Measurements from ENCODE around the gene TMC6.
"Not testable (repeated sequence)": the region's sequence is repeated elsewhere in the genome, so short reads cannot be mapped to it uniquely, and the experiment has no call there.

Gene TMC6

GRCh38 chr17:78122931-78123249 is 5.7 kb downstream of the TMC6 start:
- DNase-seq: no peak

- DNase-seq: no peak
These were observed 6.2 kb downstream of the TMC6 start for GRCh38 chr17:78122216-78122930.

GRCh38 chr17:78121801-78122215 is 6.7 kb downstream of the TMC6 start:
- DNase-seq: no peak

GRCh38 chr17:78120971-78121800 is 7.4 kb downstream of the TMC6 start:
- no peak for DNase-seq

- DNase-seq: no peak
These were observed 8.0 kb downstream of the TMC6 start for GRCh38 chr17:78120537-78120936.

GRCh38 chr17:78118801-78119241 is 9.7 kb downstream of the TMC6 start:
- DNase-seq: no peak

- no peak for DNase-seq
These were observed 11.3 kb downstream of the TMC6 start for GRCh38 chr17:78117027-78117981.

- DNase-seq: no peak
These were observed 12.1 kb downstream of the TMC6 start for GRCh38 chr17:78116411-78116810.

GRCh38 chr17:78115803-78116202 is 12.8 kb downstream of the TMC6 start:
- DNase-seq: not testable (repeated sequence)

GRCh38 chr17:78114831-78115723 is 13.5 kb downstream of the TMC6 start:
- DNase-seq: no peak

GRCh38 chr17:78113804-78114785 is 14.5 kb downstream of the TMC6 start:
- no peak for DNase-seq

GRCh38 chr17:78112518-78113471 is 15.8 kb downstream of the TMC6 start:
- peak; percentile 77 for DNase-seq

GRCh38 chr17:78111727-78112517 is 16.6 kb downstream of the TMC6 start:
- no peak for DNase-seq

GRCh38 chr17:78111016-78111726 is 17.4 kb downstream of the TMC6 start:
- DNase-seq: no peak

- no peak for DNase-seq
These were observed 18.1 kb downstream of the TMC6 start for GRCh38 chr17:78110363-78111015.

- no peak for DNase-seq
These were observed 19.1 kb downstream of the TMC6 start for GRCh38 chr17:78109489-78109761.

- DNase-seq: no peak
These were observed 19.6 kb downstream of the TMC6 start for GRCh38 chr17:78108726-78109488.
